Daoy (cell line): ENCODE data around the gene DTNB. TPM values are rescaled to one million over a fixed set of nuclear protein-coding genes. Genes with fewer than 3 reads are reported as not detected.

Experiments
- DNase-seq: peaks from one replicate; pipeline ENCODE4 v3.0.0-alpha.2; 2015; ENCODE audit warnings: low read depth
- total RNA-seq: library from RNA; depleted of rRNA; stranded (reverse); fragments of >200 nt; shearing (Covaris generic); gene quantifications from 2 replicates; pipeline ENCODE4 v1.2.3, GENCODE V29; 2014

Gene DTNB
- total RNA-seq, 1 experiment from 2014 or later, result 5.0 TPM

DNA sequence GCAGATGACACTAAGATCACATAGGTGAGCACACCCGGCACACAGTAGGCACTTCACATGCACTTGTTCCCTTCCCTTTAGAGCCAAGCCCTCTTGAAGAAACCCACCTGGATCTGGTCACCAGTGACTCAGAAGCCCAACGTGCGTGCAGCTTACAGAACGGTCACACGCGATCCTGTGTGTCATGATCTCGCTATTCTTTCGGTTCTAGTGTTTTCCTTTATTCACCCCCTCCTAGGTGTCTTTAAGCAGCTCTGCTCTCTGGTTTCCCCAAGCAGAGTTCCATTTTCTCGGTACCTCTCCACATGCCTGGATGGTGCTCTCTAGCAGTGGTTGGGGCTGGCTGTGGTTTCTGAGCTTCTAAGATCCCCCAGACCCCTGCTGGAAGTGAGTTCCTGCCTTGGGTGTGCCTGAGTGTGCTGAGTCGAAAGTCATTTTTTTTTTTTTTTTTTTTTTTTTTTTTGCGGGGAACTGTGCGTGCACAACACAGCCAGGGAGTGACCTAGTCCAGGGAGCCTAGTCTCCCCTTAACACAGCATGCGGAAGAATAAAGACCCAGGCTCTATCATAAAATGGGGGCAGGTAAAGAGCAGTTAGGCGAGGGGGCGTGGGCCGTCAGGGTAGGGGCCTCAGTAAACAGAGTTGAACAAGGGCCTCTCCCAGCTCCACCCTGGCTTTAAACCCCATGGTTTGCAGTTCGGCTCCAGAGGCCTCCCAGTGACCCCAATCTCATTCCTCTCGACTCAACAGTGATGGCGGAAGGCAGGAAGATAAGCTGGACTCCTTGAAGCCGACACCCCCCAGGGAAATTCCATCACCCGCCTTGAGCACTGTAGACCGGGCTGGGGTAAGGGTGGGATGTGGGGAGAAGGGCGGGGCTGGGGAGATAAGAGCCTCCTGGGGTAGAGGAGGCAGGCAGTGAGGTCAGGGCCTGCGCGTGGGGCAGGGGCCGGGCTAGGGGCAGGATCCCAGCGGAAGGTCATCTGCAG is 301.8 kb downstream of the DTNB start:
- DNase-seq, result no peak

DNA sequence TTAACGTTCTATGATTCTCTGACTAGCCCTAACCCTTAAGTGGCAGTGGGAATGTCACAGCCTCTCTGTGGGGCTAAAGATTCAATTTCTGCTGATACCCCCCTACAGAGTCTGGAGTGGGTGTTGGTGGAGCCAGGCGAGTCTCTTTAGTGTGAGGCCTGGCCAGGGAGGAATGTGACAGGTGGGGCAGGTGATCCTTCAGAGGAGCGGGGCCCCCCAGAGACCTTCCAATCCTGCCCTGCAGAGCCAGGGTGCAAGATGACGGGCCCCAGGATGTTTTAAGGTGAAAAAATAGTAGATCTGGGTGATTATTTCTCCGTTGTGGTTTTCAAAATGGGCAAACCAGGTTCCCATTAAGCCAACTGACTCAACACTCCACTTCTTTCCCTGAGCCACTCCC is 303.5 kb downstream of the DTNB start:
- no peak for DNase-seq

DNA sequence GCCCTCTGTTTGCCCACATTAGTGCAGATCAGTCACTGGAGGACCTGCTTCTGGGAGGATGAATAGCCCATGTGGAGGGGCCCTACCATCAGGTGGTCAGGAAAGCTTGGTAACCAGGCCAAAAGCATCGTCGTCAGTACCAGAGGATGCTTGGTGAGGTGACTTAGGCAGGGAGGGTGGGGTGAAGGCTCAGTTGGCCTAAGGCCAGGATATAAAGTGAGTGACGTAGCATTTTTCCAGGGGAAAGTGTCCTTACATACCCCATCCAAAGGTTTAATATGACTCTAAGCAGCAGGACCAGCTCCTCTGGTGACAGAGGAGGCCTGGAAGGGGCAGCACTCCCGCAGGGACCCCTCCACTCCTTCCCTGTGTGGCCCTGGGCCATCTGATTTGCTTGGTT is 303.9 kb downstream of the DTNB start:
- no peak for DNase-seq

DNA sequence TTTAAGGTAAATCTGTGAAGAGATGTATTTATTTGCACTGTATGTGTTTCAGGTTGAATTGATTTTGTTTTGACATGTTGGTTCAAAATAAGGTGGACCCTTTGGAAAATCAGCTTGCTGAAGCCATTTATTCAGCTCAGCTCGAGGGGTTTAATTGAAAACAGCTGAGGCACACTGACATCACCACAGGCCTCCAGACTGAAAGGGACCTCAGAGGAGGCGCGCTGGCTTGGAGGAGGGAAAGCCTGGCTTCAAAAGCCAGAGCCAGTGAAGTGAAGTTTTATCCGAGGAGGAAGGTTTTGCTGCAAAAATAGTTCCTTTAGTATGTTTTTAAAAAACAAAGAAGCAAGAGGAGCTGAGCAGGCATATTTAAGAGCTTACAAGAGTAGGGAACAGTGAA is 304.7 kb downstream of the DTNB start:
- no peak for DNase-seq

DNA sequence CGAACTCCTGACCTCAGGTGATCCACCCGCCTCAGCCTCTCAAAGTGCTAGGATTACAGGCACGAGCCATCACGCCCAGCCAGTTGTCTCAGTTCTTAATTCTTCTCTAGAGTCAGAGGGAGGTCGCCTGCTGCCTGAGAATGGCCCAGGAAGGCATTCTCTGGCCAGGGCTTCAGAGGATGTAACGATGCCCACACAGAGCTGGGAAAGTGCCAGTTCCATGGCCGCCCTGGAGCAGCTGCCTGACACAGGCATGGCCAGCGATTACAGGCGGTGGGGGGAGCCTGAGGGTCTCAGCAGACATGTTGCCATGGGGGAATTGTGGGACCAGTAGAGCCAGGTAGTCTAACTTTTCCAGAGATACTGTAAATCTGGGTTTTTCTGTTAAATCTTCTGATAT is 306.1 kb downstream of the DTNB start:
- DNase-seq, result no peak

DNA sequence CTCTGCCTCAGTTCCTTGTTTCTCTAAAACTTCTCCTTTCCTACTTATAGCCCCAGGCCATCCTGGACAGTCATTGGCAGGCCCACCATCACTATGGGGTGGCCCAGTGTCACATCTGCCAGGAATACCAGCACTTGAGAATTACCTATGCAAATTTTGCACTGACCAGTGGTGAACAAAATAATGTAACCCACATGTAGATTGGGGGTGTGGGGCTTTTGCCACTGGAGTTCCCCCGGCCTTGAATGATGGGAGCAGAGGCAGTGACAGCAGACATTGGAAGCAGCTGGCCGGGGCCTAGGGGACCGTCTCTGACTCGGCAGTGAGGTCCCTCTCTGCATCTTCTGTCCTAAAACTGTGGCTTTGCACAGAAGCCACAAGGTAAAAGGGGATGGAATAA is 306.7 kb downstream of the DTNB start:
- DNase-seq, result no peak

DNA sequence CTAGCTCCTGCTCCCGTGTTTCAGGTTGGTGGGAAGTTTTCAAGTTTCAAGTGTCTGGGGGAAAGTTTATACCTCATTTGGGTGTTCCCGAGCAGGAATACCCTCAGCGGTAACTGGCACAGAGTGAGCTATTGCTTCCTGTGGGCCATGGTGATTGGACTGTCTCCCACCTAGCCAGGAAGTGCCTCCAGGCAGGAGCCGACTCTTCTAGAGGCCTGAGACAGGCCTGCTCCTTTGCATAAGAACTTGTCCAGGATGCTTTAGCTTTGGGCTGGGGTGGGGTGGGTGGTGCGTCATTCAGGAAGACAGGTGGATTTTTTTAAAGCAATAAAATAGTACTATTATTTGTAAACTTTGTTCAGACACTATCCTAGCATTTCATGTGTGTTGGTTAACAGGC is 308.1 kb downstream of the DTNB start:
- no peak for DNase-seq

DNA sequence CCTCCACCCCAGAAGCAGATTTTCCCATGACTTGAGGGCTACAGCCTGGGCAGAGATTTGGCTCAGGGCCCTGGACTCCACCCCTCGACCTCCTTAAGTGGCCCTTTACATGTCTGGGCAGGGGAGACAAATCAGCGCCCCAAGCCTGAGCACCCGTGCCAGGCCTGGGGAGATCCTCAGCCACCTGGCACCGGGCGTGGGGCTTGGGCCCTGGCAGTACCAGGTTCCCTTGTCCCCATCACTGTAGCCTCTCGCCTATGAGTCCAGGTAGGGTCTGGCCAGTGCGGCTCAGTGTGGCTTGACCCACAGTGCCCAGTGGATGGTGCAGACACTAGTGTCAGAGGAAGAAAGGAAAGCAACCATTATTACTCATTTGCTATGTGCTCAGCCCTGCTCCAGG is 309.6 kb downstream of the DTNB start:
- no peak for DNase-seq

DNA sequence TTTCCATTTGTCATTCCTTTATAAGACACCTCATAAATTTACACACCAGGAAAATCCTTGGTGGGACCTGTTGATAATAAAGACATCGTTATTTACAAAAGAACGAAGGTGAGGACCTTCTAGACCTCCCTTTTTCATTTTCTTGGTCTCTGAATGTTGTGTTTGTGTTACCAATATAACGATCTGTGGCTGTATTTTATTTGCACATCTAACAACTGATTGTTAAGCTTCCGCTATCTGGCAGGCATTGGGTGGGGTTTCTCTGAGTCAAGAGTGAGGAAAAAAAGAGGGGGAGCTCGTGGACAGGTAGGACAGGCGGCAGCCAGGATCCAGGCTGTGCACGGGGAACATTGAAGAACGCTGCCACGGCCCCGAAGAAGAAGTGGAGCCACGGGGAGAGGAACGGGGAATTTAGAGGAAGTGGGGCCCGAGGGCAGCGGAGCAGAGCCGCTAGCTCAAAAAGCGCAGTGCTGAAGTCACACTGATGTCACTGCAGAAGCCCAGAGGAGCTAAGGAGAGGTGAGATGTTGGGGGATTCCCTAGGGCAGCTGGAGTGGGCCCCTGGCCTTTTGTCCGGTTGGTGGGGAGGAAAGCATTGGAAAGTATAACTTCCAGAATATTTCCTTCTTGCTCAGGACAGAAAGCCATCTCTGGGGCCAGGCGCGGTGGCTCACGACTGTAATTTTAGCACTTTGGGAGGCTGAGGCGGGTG is 310.8 kb downstream of the DTNB start:
- DNase-seq, result no peak

DNA sequence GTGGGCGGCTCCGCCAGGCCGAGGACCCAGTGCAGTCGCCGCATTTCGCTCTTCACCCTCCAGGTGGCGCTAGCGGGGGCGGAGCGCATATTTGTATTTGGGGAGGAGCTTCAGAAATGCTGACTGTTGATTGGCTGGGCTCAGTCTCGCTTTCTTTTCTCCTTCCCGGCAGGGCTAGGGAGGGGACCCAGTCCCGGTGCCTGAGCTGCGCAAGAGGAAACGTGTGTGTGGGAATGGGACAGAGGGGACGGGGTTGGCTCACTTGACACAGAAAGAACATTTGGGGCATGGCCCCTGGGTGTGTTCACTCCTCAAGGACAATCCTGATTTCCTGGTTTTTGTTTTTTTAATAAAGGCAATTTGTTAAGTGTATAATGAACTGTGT is 311.3 kb downstream of the DTNB start:
- DNase-seq, result peak; percentile 90

DNA sequence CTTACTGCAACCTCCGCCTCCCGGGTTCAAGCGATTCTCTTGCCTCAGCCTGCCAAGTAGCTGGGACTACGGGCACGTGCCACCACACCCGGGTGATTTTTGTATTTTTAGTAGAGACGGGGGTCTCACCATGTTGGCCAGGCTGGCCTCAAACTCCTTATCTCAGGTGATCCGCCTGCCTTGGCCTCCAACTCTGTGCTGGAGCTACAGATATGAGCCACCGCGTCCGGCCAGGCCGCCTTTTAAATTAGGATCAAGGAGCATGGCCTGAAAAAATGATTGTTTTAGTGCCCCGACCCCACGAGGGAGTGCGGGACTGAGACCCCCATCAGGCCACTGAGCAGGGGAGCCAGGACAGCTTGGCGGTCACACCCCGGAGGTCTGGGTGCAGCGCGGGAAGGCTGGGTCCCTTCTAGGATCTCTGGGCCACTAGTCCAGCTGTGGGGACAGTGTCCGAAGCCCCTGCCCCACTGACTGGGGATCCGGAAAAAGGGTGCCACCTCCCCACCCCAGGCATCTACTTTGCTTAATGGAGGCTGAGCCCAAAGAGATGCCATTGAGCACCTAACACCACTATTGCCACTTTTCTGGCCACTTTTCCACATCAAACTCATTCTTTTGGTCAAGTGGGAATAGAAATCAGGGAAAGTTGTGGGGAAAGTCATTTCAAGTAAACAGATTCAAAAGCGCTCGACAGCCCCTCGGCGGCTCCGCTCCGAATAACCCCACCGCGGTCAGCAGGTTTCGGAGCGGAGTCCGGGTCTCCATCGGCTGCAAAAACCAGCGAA is 311.9 kb downstream of the DTNB start:
- no peak for DNase-seq

DNA sequence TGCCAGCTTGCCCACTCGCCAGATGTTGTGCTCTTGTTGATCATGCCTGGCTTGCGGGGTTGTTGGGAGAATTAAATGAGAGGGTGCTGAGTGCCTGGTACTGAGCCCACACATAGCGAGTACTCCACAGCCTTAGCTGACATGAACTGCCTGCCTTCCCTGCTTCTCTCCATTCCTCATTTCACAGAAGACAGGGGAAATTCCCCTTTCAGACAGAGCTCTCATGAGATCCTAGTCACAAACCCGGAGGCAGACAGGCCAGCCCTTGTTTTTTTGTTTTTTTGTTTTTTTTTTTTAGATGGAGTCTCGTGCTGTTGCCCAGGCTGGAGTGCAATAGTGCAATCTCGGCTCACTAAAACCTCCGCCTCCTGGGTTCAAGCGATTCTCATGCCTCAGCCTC is 314.5 kb downstream of the DTNB start:
- no peak for DNase-seq

DNA sequence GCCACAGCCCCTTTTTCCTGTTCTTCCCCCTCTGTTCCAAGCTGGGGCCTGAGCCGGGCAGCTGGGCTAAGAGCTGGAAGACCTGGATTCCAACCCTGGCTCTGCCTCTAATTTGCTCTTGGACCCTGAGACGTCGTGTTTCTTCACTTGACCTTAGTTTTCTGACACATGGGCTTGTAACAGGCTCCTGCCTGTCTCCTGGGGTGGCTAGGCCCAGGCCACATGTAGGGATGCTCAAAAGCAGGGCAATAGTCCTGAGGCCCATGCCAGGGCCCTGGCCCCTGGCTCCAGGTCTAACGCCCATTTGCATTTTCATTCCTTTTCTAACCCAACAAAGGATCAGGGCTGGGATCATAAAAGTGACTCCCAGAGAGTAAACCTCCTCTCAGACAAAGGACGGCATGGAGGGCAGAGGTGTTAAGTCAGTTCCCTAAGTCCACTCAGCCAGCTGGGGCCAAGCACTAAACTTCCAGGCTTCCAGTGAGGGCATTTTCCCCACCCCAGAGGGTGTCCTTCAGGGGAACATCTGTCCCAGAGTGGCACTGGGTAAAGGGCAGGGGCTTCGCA is 315.0 kb downstream of the DTNB start:
- no peak for DNase-seq

DNA sequence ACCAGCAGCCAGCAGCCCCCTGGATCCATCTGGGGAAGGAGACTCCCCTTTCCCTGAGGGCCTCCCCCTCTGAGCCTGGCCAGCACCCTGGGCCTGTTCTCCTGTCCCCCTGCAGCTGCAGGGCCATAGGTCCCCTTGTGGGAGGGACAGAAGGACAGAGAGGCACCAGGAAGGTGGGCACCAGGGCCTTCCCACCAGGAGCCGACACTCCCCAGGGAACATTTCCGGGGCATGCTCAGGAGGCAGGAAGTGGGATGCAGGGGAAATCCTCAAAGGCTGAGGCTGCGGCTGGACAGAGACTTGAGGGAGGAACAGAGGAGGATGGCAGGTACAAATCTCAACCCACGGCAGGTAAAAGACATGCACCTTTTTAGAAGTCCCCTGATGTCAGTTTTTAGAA is 317.3 kb downstream of the DTNB start:
- DNase-seq, result no peak

DNA sequence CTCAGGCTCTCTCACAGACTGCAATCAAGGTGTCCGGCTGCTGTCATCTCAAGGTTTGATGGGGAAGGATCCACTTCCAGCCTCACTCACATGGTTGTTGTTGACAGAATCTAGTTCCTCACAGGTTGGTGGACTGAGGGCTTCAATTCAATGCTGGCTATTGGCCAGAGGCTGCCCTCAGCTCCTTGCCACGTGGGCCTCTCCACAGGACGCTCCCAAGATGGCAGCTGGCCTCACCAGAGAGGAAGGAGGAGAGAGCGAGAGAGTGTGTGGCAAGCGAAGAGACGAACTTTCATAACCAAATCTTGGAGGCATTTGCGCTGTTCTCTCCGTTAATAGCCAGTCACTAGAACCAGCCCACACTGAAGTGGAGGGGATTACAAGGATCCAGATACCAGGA is 318.1 kb downstream of the DTNB start:
- no peak for DNase-seq

DNA sequence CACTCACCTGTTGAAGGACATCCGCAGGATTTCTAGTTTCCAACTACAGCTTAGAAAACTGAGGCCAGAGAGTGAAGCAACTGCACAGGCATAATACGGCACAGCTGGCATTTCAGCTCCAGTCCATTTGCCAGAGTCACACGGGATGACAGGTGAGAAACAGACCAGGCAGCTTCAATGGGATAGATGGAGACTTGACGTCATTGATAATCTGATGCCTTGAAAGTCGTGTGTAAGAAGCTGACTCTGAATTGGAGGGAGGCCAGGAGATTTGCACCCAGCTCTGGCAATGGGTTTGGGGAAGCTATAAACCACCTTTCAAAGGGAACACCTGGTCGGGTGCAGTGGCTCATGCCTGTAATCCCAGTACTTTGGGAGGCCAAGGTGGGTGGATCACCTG is 319.3 kb downstream of the DTNB start:
- no peak for DNase-seq

DNA sequence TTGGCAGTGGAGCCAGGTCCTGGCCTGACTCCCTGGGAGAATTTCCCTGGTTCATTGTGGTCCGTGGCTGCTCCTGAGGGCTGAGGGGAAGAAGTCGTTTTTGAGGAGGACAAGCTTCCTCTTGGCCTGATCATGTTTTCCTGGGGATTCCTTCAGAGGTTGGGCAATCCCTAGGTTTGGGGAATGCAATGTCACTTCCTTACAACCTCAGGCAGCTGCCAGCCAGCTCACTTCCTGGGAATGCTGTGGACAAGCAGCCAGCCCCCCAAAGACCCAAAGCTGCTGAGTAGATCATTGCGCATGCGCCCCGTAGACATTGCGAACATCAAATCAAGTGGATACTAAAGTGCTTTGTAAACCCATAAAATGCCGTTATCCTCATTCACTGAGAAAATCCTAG is 324.0 kb downstream of the DTNB start:
- peak; percentile 78 for DNase-seq

DNA sequence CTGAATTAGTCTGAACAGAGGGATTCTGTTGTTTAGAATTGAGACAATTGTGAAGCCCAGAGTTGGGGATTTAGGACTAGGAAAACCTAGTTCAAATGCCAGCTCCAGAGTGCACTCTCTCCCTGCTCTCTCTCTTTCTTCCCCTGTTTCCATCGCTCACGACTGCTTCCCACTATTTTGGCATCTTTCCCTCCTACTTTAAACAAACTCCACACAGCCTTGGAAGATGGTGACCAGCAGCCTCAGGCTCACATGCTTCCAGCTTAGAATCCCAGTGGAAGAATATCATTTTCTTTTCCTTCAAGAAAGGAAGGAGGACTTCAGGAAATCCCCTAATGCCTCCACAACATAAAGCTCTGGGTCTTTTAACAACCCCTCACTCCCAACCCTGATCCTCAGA is 325.5 kb downstream of the DTNB start:
- no peak for DNase-seq

DNA sequence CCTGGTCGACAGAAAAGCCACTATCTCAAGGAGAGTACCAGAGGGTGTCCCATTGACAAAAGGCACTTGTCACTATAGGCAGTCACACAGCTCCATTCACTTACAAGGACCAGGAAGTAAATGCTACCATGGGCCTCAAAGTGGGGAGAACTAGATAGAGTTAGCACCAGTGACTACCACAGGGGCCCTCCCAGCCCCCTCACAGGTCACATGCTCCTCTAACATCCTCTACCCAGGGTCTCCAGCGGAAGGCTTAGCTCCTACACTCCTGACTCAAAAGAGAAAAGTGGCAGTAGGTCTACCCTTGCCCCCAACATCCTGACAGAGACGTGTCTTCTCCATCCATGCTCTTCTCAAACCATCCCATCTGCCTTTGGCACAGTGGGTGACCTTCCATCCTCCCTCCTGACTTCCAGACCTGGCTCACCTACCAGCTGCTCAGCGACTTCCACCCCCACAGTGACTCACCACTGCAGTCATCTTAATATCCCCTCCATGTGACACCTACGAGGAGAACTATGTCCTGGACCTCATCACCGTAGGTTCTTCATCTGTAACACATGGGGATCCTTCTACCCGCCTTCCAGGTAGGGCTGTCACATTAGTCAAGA is 326.1 kb downstream of the DTNB start:
- DNase-seq, result peak; percentile 64

DNA sequence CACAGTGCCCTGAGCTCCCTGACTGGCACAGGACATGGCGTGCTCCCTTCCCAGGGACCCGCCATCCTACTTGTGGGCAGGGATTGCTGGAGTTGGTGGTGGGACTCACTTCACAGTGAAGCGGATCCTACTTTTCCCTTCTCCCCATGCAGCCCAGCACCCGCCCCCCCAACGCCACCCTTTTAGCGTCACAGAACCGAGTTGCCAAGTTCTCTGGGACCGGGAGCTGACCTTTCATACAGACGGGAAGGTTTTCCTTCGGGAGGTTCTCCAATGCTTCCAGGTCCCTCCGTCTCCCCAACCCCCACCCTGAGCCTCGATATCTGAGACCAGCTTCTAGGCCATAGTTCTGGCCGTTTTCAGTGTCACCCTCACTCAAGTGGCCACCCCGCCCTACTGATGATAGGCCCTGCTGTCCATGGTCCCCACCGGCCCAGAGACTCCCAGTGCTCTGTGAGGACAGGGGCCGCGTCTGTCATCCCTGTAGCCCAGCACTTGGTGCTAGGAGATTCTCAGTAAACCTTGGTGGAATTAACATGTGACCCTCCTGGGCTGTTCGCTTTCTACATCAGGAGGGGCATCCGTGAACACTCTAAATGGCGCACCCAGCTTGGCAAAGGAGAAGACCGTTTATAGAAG is 330.1 kb downstream of the DTNB start:
- no peak for DNase-seq
